A549 (cell line): ENCODE results near the gene AMMECR1. TPM values are rescaled to one million over a fixed set of nuclear protein-coding genes. Genes with fewer than 3 reads are reported as not detected.

ENCODE experiments used
- ATAC-seq, 2 experiments: fragments of 200-7000 bp in 1 of 2; fragments of >200 bp in 1 of 2; cut with Nextera tagmentation in 1 of 2; cut with Tn5 transposase in 1 of 2; 3 replicates each; pipeline versions ENCODE4 v1.8.0 to v1.9.1; 2018 to 2020; ENCODE audit warnings: mild to moderate bottlenecking in 1 of 2, moderate library complexity in 1 of 2
- CTCF ChIA-PET: fragments of 300-600 bp; sonication (Branson Sonifier 250); formaldehyde crosslinking; extraction: SDS; loops from one replicate; lab custom pipeline; 2021; ENCODE audit warnings: antibody characterized with exemption, inconsistent platforms; lab: Yijun Ruan, JAX
- POLR2A ChIA-PET: fragments of 350-600 bp; formaldehyde crosslinking; extraction: SDS; loops from one replicate; lab custom pipeline; 2021; ENCODE audit warnings: antibody characterized with exemption, inconsistent platforms; lab: Yijun Ruan, JAX
- DNase-seq, 2 experiments: peaks; one replicate each; pipeline versions ENCODE4 v3.0.0 to v3.0.0-alpha.2; 2011 to 2016; ENCODE audit warnings: low read depth in 1 of 2, low spot score in 1 of 2
- FAIRE-seq: peaks from 2 replicates; lab custom pipeline; 2011; peaks lifted over from hg19 to GRCh38; lab: Jason Lieb, UNC
- H3K27ac ChIP-seq, 2 experiments: fragments of >200 bp; sonication (Bioruptor Twin); formaldehyde crosslinking; 3 replicates each; pipeline ENCODE4 v1.5.1; 2016 to 2017
- H3K4me1 ChIP-seq: fragments of >200 bp; sonication (Bioruptor Twin); formaldehyde crosslinking; 3 replicates; pipeline ENCODE4 v1.6.1; 2016
- H3K4me2 ChIP-seq: fragments of >200 bp; sonication (Bioruptor Twin); formaldehyde crosslinking; 3 replicates; pipeline ENCODE4 v1.6.1; 2016
- H3K4me3 ChIP-seq: fragments of >200 bp; sonication (Bioruptor Twin); formaldehyde crosslinking; 3 replicates; pipeline ENCODE4 v1.5.1; 2016
- H3K9me3 ChIP-seq: fragments of >200 bp; sonication (Bioruptor Twin); formaldehyde crosslinking; 3 replicates; pipeline ENCODE4 v1.6.1; 2016
- CBX2 ChIP-seq: fragments of 200-600 bp; sonication (generic); IDR thresholded peaks from 2 replicates; pipeline ENCODE4 v1.6.1; 2016; ENCODE audit warnings: low read depth, mild to moderate bottlenecking, borderline replicate concordance
- CEBPB ChIP-seq, 2 experiments: fragments of >200 bp in 1 of 2; sonication (Bioruptor Twin) in 1 of 2; formaldehyde crosslinking in 1 of 2; IDR thresholded peaks; 2 replicates each; pipeline ENCODE4 v1.6.1; 2012 to 2016
- CHD2 ChIP-seq: fragments of 150-350 bp; IDR thresholded peaks from 2 replicates; pipeline ENCODE4 v1.6.1; 2014; ENCODE audit warnings: low read length; ENCODE audit not compliant: partially characterized antibody
- CTCF ChIP-seq: fragments of >200 bp; sonication (Bioruptor Twin); formaldehyde crosslinking; IDR thresholded peaks from 3 replicates; pipeline ENCODE4 v1.5.1; 2016
- EHF ChIP-seq: fragments of 250-450 bp; sonication (Bioruptor Pico); IDR thresholded peaks from 2 replicates; pipeline ENCODE4 v1.5.0; 2020; ENCODE audit warnings: mild to moderate bottlenecking
- EP300 ChIP-seq, 2 experiments: fragments of >200 bp; sonication (Bioruptor Twin); formaldehyde crosslinking; IDR thresholded peaks; 2 replicates in 1 of 2; 3 replicates in 1 of 2; pipeline ENCODE4 v1.6.1; 2016 to 2017
- ESRRA ChIP-seq: fragments of 150-350 bp; IDR thresholded peaks from 2 replicates; pipeline ENCODE4 v1.6.1; 2014; ENCODE audit warnings: mild to moderate bottlenecking, low read length, borderline replicate concordance
- FOSL2 ChIP-seq, 2 experiments: fragments of 450-650 bp in 1 of 2; fragments of >200 bp in 1 of 2; sonication (Bioruptor Twin) in 1 of 2; formaldehyde crosslinking; IDR thresholded peaks; 2 replicates each; pipeline versions ENCODE4 v1.5.0 to v1.6.1; 2016 to 2020; ENCODE audit warnings: mild to moderate bottlenecking in 1 of 2, moderate library complexity in 1 of 2
- HMGXB4 ChIP-seq: fragments of 250-450 bp; sonication (Bioruptor Pico); IDR thresholded peaks from 2 replicates; pipeline ENCODE4 v1.5.0; 2021; ENCODE audit warnings: mild to moderate bottlenecking, moderate library complexity, borderline replicate concordance
- HOXB13 ChIP-seq: fragments of 250-450 bp; sonication (Bioruptor Pico); IDR thresholded peaks from 2 replicates; pipeline ENCODE4 v1.5.0; 2020; ENCODE audit warnings: low read depth, mild to moderate bottlenecking, moderate library complexity
- HOXB5 ChIP-seq: fragments of 250-450 bp; sonication (Bioruptor Pico); IDR thresholded peaks from 2 replicates; pipeline ENCODE4 v1.5.0; 2020; ENCODE audit warnings: mild to moderate bottlenecking, moderate library complexity
- JUN ChIP-seq, 2 experiments: fragments of >200 bp; sonication (Bioruptor Twin); formaldehyde crosslinking; IDR thresholded peaks; 2 replicates in 1 of 2; 3 replicates in 1 of 2; pipeline ENCODE4 v1.6.1; 2016 to 2017
- KDM5A ChIP-seq: fragments of 200-600 bp; sonication (generic); IDR thresholded peaks from 2 replicates; pipeline ENCODE4 v1.6.1; 2016; ENCODE audit warnings: antibody characterized with exemption, mild to moderate bottlenecking
- MAZ ChIP-seq: fragments of 150-350 bp; IDR thresholded peaks from 2 replicates; pipeline ENCODE4 v1.6.1; 2014; ENCODE audit warnings: antibody characterized with exemption, low read depth, low read length, borderline replicate concordance
- NR3C1 ChIP-seq: fragments of >200 bp; sonication (Bioruptor Twin); formaldehyde crosslinking; IDR thresholded peaks from 3 replicates; pipeline ENCODE4 v1.6.1; 2017
- PBX3 ChIP-seq: IDR thresholded peaks from 2 replicates; pipeline ENCODE4 v1.6.1; 2012
- POLR2A ChIP-seq: IDR thresholded peaks from 2 replicates; pipeline ENCODE4 v1.6.1; 2012; ENCODE audit warnings: mild to moderate bottlenecking, low read length
- RCOR1 ChIP-seq: fragments of 150-350 bp; IDR thresholded peaks from 2 replicates; pipeline ENCODE4 v1.6.1; 2014; ENCODE audit warnings: antibody characterized with exemption, low read length, low read depth
- RFX5 ChIP-seq: fragments of 450-650 bp; IDR thresholded peaks from 2 replicates; pipeline ENCODE4 v1.7.1; 2014; ENCODE audit warnings: antibody characterized with exemption, mild to moderate bottlenecking, moderate library complexity
- RNF2 ChIP-seq: fragments of 200-600 bp; sonication (generic); IDR thresholded peaks from 2 replicates; pipeline ENCODE4 v1.6.1; 2016; ENCODE audit warnings: low read depth, mild to moderate bottlenecking, antibody characterized with exemption, moderate library complexity, borderline replicate concordance
- TFCP2L1 ChIP-seq: fragments of 250-450 bp; sonication (Bioruptor Pico); IDR thresholded peaks from 2 replicates; pipeline ENCODE4 v1.5.0; 2021; ENCODE audit warnings: mild to moderate bottlenecking
- USF2 ChIP-seq: fragments of 450-650 bp; IDR thresholded peaks from 2 replicates; pipeline ENCODE4 v1.6.1; 2014; ENCODE audit warnings: antibody characterized with exemption
- ZNF302 ChIP-seq: fragments of 250-450 bp; sonication (Bioruptor Pico); IDR thresholded peaks from 2 replicates; pipeline ENCODE4 v1.9.0; 2021; ENCODE audit warnings: inconsistent platforms, mild to moderate bottlenecking, moderate library complexity
- WGBS: methylation state at CpG from one replicate; pipeline ENCODE4 v1.1.6; 2017; ENCODE audit errors: missing lambda C conversion rate; 5-methylcytosine and 5-hydroxymethylcytosine counted together
- polyA plus RNA-seq, 4 experiments: library from polyadenylated mRNA; depleted of rRNA in 3 of 4; stranded (reverse); fragments of >200 nt; fragmentation: RNase III in 1 of 4; extraction: RNeasy Plus Mini Kit Qiagen cat#74134 plus additional on column Dnase treatment in 1 of 4; gene quantifications; 2 replicates in 3 of 4; 3 replicates in 1 of 4; pipeline ENCODE4 v1.2.3, GENCODE V29; 2011 to 2017
- TF ChIP-seq, protein P1 (sequence below): fragments of >200 bp; sonication (Bioruptor Twin); formaldehyde crosslinking; IDR thresholded peaks from 2 replicates; pipeline ENCODE4 v1.6.1; 2016
- TF ChIP-seq, protein P2 (sequence below): fragments of >200 bp; sonication (Bioruptor Twin); formaldehyde crosslinking; IDR thresholded peaks from 3 replicates; pipeline ENCODE4 v1.6.1; 2016

AMMECR1 gene
- polyA plus RNA-seq, 2 of the 4 experiments (the other 2 are of a cell fraction), result 7.9 to 13.7 TPM

DNA sequence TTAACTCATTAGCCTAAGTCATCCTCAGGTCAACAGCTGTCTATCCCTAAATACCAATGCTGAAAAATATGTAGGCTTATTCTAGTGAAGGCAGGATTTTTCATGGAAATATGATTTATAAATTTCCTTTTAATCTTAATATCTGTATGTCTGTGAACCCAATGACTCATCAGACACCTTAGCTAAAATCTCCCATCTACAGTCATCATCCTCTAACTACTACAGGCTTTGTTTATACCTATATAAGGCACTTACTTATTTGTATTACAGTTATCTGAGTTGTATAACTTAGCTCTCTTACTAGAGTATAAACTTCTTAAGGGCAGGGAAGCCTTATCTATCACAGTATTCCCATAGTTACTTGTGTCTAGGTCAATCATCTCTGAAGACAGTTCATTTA lies 24.2 kb downstream of the AMMECR1 start:
- CTCF ChIA-PET, result no interaction called here
- Histone ChIP-seq H3K4me3 (no peak overlapping the region), H3K27ac (no peak overlapping the region), H3K4me1 (peaks cover 17% of the 10 kb centered on the region), H3K4me2 (0 out of 3 replicates have a peak overlapping the region, but pooled peaks have one; percentile 12), H3K9me3 (peaks cover 6% of the 10 kb centered on the region; the same call in 1 of the 3 replicates)
- no peak for FAIRE-seq
- TF ChIP-seq FOSL2 (IDR thresholded peaks at IDR 0.05) (no peak), FOSL2 (CRISPR knock-in tag; IDR thresholded peaks at IDR 0.05) (peak; percentile 41; the same call in 1 of the 2 replicates), ESRRA (no peak)
- POLR2A ChIA-PET, result no interaction called here
- no peak for DNase-seq
- no peak for ATAC-seq

DNA sequence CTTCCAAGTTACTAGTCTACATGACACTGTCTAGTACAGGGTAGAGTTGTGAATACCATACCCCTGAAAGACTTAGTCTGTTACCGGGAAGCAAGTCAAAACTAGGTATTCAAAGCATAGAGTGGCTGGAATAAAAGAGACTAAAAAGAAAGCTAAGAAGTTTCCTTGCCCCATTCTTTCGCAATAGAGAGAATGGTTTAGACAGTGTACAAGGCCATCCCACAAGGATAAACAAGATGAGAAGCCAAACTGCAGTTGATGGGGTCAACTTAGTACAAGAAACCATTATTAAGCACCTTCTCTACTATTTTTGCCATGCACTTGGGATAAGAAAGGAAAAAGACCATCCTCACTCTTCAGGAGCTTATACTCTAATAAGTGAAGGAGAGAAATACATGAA lies 30.3 kb downstream of the AMMECR1 start:
- FAIRE-seq (peak; percentile 84), ATAC-seq (no peak), DNase-seq (no peak)
- WGBS, result 89% methylated on average over 2 of the region's 2 CpGs
- Histone ChIP-seq H3K4me2 (0 out of 3 replicates have a peak overlapping the region, but pooled peaks have one; percentile 5), H3K27ac (peak overlapping the region in 1 of 2 experiments; percentile 86; a peak in 3 of 6 replicates), H3K4me1 (peaks cover 50% of the 10 kb centered on the region), H3K9me3 (no peaks in the 10 kb centered on the region; the same call in 2 of the 3 replicates), H3K4me3 (no peak overlapping the region)
- POLR2A ChIA-PET, result interaction anchor here (0.8 kb wide), 1 partner anchor 29 kb away, joined by 4 read pairs; no protein-coding TSS in a partner anchor
- CTCF ChIA-PET, result interaction anchor here (1.1 to 1.2 kb wide), 2 partner anchors 17 to 120 kb away, joined by 3 to 4 read pairs; no protein-coding TSS in a partner anchor
- TF ChIP-seq ZNF302 (CRISPR knock-in tag) (no peak), CEBPB (IDR thresholded peaks at IDR 0.05) (peak; percentile 32 to 68; a peak in 3 of 4 replicates), CHD2 (no peak), HOXB5 (CRISPR knock-in tag) (no peak), KDM5A (no peak)
- TF ChIP-seq, protein P1, sequence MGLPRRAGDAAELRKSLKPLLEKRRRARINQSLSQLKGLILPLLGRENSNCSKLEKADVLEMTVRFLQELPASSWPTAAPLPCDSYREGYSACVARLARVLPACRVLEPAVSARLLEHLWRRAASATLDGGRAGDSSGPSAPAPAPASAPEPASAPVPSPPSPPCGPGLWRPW, result no peak

GRCh38 chrX:110286106-110286505 lies 31.8 kb downstream of the AMMECR1 start:
- Histone ChIP-seq H3K4me2 (peak overlapping the region; percentile 53), H3K27ac (peak overlapping the region; percentile 72 to 86), H3K4me3 (no peak overlapping the region), H3K4me1 (peaks cover 59% of the 10 kb centered on the region), H3K9me3 (no peaks in the 10 kb centered on the region; the same call in 2 of the 3 replicates)
- POLR2A ChIA-PET, result no interaction called here
- peak; percentile 23 for FAIRE-seq
- WGBS, result 45% methylated on average over 6 of the region's 6 CpGs
- peak; percentile 39 to 58 for DNase-seq
- peak; percentile 81 to 92 for ATAC-seq
- CTCF ChIA-PET, result interaction anchor here (1.0 kb wide), 1 partner anchor 125 kb away, joined by 3 read pairs; no protein-coding TSS in a partner anchor
- TF ChIP-seq HMGXB4 (CRISPR knock-in tag) (no peak), HOXB5 (CRISPR knock-in tag) (peak; percentile 21; the same call in 1 of the 2 replicates), MAZ (no peak), ESRRA (no peak), USF2 (peak; percentile 68), HOXB13 (CRISPR knock-in tag) (no peak), CEBPB (IDR thresholded peaks at IDR 0.05) (peak; percentile 83 to 94), NR3C1 (no peak), TFCP2L1 (CRISPR knock-in tag) (no peak), PBX3 (no peak), CTCF (no peak), RNF2 (no peak), POLR2A (no peak), RCOR1 (no peak), JUN (IDR thresholded peaks at IDR 0.05) (peak in 1 of 2 experiments; percentile 42; a peak in 2 of 5 replicates), CBX2 (no peak), KDM5A (no peak), EHF (CRISPR knock-in tag) (no peak), FOSL2 (IDR thresholded peaks at IDR 0.05) (peak; percentile 86), FOSL2 (CRISPR knock-in tag; IDR thresholded peaks at IDR 0.05) (peak; percentile 92), RFX5 (no peak), EP300 (IDR thresholded peaks at IDR 0.05) (peak in 1 of 2 experiments; percentile 31; a peak in 2 of 5 replicates)
- TF ChIP-seq, protein P1, result 0 out of 2 replicates have a peak, but pooled peaks have one; percentile 21
- TF ChIP-seq, protein P2, sequence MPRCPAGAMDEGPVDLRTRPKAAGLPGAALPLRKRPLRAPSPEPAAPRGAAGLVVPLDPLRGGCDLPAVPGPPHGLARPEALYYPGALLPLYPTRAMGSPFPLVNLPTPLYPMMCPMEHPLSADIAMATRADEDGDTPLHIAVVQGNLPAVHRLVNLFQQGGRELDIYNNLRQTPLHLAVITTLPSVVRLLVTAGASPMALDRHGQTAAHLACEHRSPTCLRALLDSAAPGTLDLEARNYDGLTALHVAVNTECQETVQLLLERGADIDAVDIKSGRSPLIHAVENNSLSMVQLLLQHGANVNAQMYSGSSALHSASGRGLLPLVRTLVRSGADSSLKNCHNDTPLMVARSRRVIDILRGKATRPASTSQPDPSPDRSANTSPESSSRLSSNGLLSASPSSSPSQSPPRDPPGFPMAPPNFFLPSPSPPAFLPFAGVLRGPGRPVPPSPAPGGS, result no peak
